GM19463 (cell line): Measurements from ENCODE around the gene TMEM201.

Source experiments
- ATAC-seq: cut with Tn5 transposase; IDR thresholded peaks from one replicate; pipeline ENCODE4 v1.9.1; 2021; ENCODE audit warnings: mild to moderate bottlenecking, moderate library complexity; ENCODE audit not compliant: unreplicated experiment

TMEM201 gene

GRCh38 chr1:9651565-9652378 is 63.1 kb downstream of the TMEM201 start, which contains the start of gene PIK3CD:
Gene PIK3CD, plus strand, starts transcription at chr1:9651731. Its CDS starts 58,725 bp downstream, at chr1:9710456.
- peak; percentile 36 for ATAC-seq

GRCh38 chr1:9652379-9653209 is 63.9 kb downstream of the TMEM201 start:
- ATAC-seq: no peak

- no peak for ATAC-seq
These were observed 64.4 kb downstream of the TMEM201 start for GRCh38 chr1:9653210-9653490.

GRCh38 chr1:9653491-9654050 is 64.9 kb downstream of the TMEM201 start:
- ATAC-seq: no peak

GRCh38 chr1:9654051-9654833 is 65.5 kb downstream of the TMEM201 start:
- no peak for ATAC-seq

GRCh38 chr1:9654834-9655723 is 66.4 kb downstream of the TMEM201 start:
- ATAC-seq: no peak

- no peak for ATAC-seq
These were observed 67.1 kb downstream of the TMEM201 start for GRCh38 chr1:9655836-9656235.

GRCh38 chr1:9657521-9658032 is 68.9 kb downstream of the TMEM201 start:
- no peak for ATAC-seq

GRCh38 chr1:9658199-9658598 is 69.5 kb downstream of the TMEM201 start:
- no peak for ATAC-seq

- ATAC-seq: no peak
These were observed 70.6 kb downstream of the TMEM201 start for GRCh38 chr1:9659328-9659727.

GRCh38 chr1:9663257-9663656 is 74.5 kb downstream of the TMEM201 start:
- ATAC-seq: no peak
